GM23338 (cell line): ENCODE results near the gene ZBTB46. TPM values are rescaled to one million over a fixed set of nuclear protein-coding genes. Genes with fewer than 3 reads are reported as not detected.

Experiments
- ATAC-seq: fragments of 200-7000 bp; cut with Tn5 transposase; 3 replicates; pipeline ENCODE4 v1.9.1; 2020
- DNase-seq: peaks from one replicate; pipeline ENCODE4 v3.0.0-alpha.2; 2015; ENCODE audit warnings: low spot score
- H2AFZ ChIP-seq: fragments of 200-600 bp; sonication (generic); 2 replicates; pipeline ENCODE4 v1.8.0; 2016; ENCODE audit warnings: antibody characterized with exemption, mild to moderate bottlenecking, moderate library complexity
- H3F3A ChIP-seq: fragments of 200-600 bp; sonication (generic); replicated peaks from 2 replicates; pipeline ENCODE4 v1.8.0; 2017; ENCODE audit warnings: antibody characterized with exemption, mixed run types, low read depth
- H3K27ac ChIP-seq: fragments of 200-600 bp; sonication (generic); 2 replicates; pipeline ENCODE4 v1.6.1; 2016; ENCODE audit warnings: low read depth
- H3K27me3 ChIP-seq: fragments of 200-600 bp; sonication (generic); 2 replicates; pipeline ENCODE4 v1.8.0; 2016; ENCODE audit warnings: mild to moderate bottlenecking, mixed run types, moderate library complexity; ENCODE audit not compliant: insufficient read depth
- H3K36me3 ChIP-seq: fragments of 200-600 bp; sonication (generic); 2 replicates; pipeline ENCODE4 v1.8.0; 2016; ENCODE audit warnings: mild to moderate bottlenecking; ENCODE audit not compliant: insufficient read depth
- H3K4me1 ChIP-seq: fragments of 200-600 bp; sonication (generic); 2 replicates; pipeline ENCODE4 v1.8.0; 2016; ENCODE audit warnings: mild to moderate bottlenecking, moderate library complexity; ENCODE audit not compliant: insufficient read depth
- H3K4me2 ChIP-seq: fragments of 200-600 bp; sonication (generic); 2 replicates; pipeline ENCODE4 v1.7.1; 2017; ENCODE audit warnings: mixed run types
- H3K4me3 ChIP-seq: fragments of 200-600 bp; sonication (generic); 2 replicates; pipeline ENCODE4 v1.6.1; 2016; ENCODE audit warnings: mixed run types
- H3K79me2 ChIP-seq: fragments of 200-600 bp; sonication (generic); replicated peaks from 2 replicates; pipeline ENCODE4 v1.8.0; 2017; ENCODE audit warnings: mild to moderate bottlenecking; ENCODE audit not compliant: insufficient read depth
- H3K9me2 ChIP-seq: fragments of 200-600 bp; sonication (generic); 2 replicates; pipeline ENCODE4 v1.8.0; 2017; ENCODE audit not compliant: insufficient read depth
- H4K20me1 ChIP-seq: fragments of 200-600 bp; sonication (generic); replicated peaks from 2 replicates; pipeline ENCODE4 v1.8.0; 2017; ENCODE audit warnings: mild to moderate bottlenecking; ENCODE audit not compliant: insufficient read depth
- H3K27ac Mint-ChIP-seq: 2 replicates; pipeline ENCODE4 v1.8.0; 2020; ENCODE audit warnings: inconsistent platforms, mild to moderate bottlenecking, moderate library complexity, mixed read lengths
- H3K27me3 Mint-ChIP-seq: 3 replicates; pipeline ENCODE4 v1.8.0; 2022; ENCODE audit warnings: low read depth, mild to moderate bottlenecking, moderate library complexity, mixed read lengths, inconsistent platforms; ENCODE audit not compliant: insufficient read depth, poor library complexity
- H3K36me3 Mint-ChIP-seq: 3 replicates; pipeline ENCODE4 v1.8.0; 2021; ENCODE audit warnings: low read depth, mild to moderate bottlenecking, inconsistent platforms, moderate library complexity, mixed read lengths
- H3K4me1 Mint-ChIP-seq: 3 replicates; pipeline ENCODE4 v1.8.0; 2020; ENCODE audit warnings: mild to moderate bottlenecking, inconsistent platforms, mixed read lengths
- H3K4me3 Mint-ChIP-seq: 3 replicates; pipeline ENCODE4 v1.8.0; 2021; ENCODE audit warnings: moderate library complexity, mild to moderate bottlenecking, inconsistent platforms, mixed read lengths
- H3K9me3 Mint-ChIP-seq: 3 replicates; pipeline ENCODE4 v1.8.0; 2020; ENCODE audit warnings: moderate library complexity, mild to moderate bottlenecking, inconsistent platforms, mixed read lengths
- CREB1 ChIP-seq: fragments of 250-450 bp; sonication (Bioruptor Pico); IDR thresholded peaks from 2 replicates; pipeline ENCODE4 v1.5.0; 2020; ENCODE audit warnings: low read depth, mild to moderate bottlenecking, moderate library complexity
- EZH2 ChIP-seq: fragments of 200-600 bp; sonication (generic); IDR thresholded peaks from one replicate; pipeline ENCODE4 v1.8.0; 2017; ENCODE audit warnings: antibody characterized with exemption, mild to moderate bottlenecking, low read depth; ENCODE audit not compliant: unreplicated experiment
- JUNB ChIP-seq: IDR thresholded peaks from one replicate; pipeline ENCODE4 v1.6.1; 2016; ENCODE audit warnings: antibody characterized with exemption; ENCODE audit not compliant: unreplicated experiment
- NANOG ChIP-seq: IDR thresholded peaks from 2 replicates; pipeline ENCODE4 v1.6.1; 2016; ENCODE audit warnings: antibody characterized with exemption, borderline replicate concordance
- POLR2AphosphoS5 ChIP-seq: IDR thresholded peaks from 2 replicates; pipeline ENCODE4 v1.6.1; 2016; ENCODE audit warnings: antibody characterized with exemption, low read depth
- ZNF114 ChIP-seq: fragments of 250-450 bp; sonication (Bioruptor Pico); IDR thresholded peaks from 2 replicates; pipeline ENCODE4 v1.5.0; 2020; ENCODE audit warnings: mild to moderate bottlenecking, moderate library complexity
- ZNF331 ChIP-seq: fragments of 250-450 bp; sonication (Bioruptor Pico); IDR thresholded peaks from 2 replicates; pipeline ENCODE4 v1.5.0; 2020; ENCODE audit warnings: low read depth, mild to moderate bottlenecking, moderate library complexity
- polyA plus RNA-seq: library from polyadenylated mRNA; unstranded; fragments of >200 nt; fragmentation: Nextera tagmentation; extraction: Ambion mirVana; gene quantifications from 2 replicates; pipeline ENCODE4 v1.2.1, GENCODE V29; 2016
- total RNA-seq: library from RNA; depleted of rRNA; stranded (reverse); fragments of >200 nt; shearing (Covaris generic); gene quantifications from 2 replicates; pipeline ENCODE4 v1.2.3, GENCODE V29; 2014
- TF ChIP-seq, protein P1 (sequence below): IDR thresholded peaks from one replicate; pipeline ENCODE4 v1.6.1; 2018; ENCODE audit warnings: antibody characterized with exemption; ENCODE audit not compliant: unreplicated experiment
- TF ChIP-seq, protein P2 (sequence below), 2 experiments: fragments of 200-600 bp in 1 of 2; sonication (generic) in 1 of 2; conservative IDR thresholded peaks; 2 replicates each; pipeline versions ENCODE4 v1.5.1 to v1.6.1; 2016 to 2017; ENCODE audit warnings: antibody characterized with exemption in 2 of 2, low read depth in 2 of 2, mild to moderate bottlenecking in 2 of 2, moderate library complexity in 1 of 2
- TF ChIP-seq, protein P3 (sequence below): IDR thresholded peaks from 2 replicates; pipeline ENCODE4 v1.6.1; 2016; ENCODE audit warnings: antibody characterized with exemption

Gene ZBTB46
- total and polyA plus RNA-seq, 2 experiments from 2014 or later: 3.2 to 26.9 TPM

DNA sequence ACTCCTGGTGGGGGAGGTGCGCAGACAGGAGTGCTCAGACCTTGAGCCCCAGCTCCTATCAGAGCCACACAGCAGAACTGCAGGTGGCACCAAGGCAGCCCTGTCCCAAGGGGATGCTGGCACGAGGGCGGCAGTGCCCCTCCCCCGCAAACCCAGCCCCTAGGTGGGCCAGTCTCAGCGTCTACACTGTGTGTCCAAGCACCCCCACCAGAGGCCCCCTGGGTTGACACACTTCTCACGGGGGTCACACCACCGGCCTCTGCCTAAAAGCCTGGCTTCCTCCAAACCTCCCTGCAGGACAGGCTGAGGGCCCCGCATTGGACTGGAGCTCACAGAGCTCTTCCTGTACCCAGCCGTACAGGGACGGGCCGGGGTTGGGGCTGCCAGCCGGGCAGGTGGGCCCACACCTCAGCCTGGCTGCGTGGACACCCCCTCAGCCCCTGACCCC is 83.4 kb downstream of the ZBTB46 start:
- ATAC-seq (no peak), DNase-seq (no peak)
- Histone ChIP-seq H3K36me3 (no peaks in the 10 kb centered on the region), H3K9me2 (no peaks in the 10 kb centered on the region), H3K79me2 (no peaks in the 10 kb centered on the region), H4K20me1 (no peaks in the 10 kb centered on the region), H3K27ac (no peak overlapping the region), H3K27me3 (no peaks in the 10 kb centered on the region), H3K4me1 (no peaks in the 10 kb centered on the region; the same call in 1 of the 2 replicates), H3K4me3 (no peak overlapping the region), H2AFZ (no peak overlapping the region), H3F3A (peaks cover 22% of the 10 kb centered on the region), H3K4me2 (no peak overlapping the region)
- no peak overlapping the region for H3K27ac Mint-ChIP-seq
- H3K4me1 Mint-ChIP-seq: peaks cover 6% of the 10 kb centered on the region; the same call in 2 of the 3 replicates
- no peaks in the 10 kb centered on the region; the same call in 2 of the 3 replicates for H3K9me3 Mint-ChIP-seq
- no peak overlapping the region for H3K4me3 Mint-ChIP-seq
- H3K27me3 Mint-ChIP-seq: peaks cover 8% of the 10 kb centered on the region
- peaks cover 8% of the 10 kb centered on the region for H3K36me3 Mint-ChIP-seq
- TF ChIP-seq, protein P1, sequence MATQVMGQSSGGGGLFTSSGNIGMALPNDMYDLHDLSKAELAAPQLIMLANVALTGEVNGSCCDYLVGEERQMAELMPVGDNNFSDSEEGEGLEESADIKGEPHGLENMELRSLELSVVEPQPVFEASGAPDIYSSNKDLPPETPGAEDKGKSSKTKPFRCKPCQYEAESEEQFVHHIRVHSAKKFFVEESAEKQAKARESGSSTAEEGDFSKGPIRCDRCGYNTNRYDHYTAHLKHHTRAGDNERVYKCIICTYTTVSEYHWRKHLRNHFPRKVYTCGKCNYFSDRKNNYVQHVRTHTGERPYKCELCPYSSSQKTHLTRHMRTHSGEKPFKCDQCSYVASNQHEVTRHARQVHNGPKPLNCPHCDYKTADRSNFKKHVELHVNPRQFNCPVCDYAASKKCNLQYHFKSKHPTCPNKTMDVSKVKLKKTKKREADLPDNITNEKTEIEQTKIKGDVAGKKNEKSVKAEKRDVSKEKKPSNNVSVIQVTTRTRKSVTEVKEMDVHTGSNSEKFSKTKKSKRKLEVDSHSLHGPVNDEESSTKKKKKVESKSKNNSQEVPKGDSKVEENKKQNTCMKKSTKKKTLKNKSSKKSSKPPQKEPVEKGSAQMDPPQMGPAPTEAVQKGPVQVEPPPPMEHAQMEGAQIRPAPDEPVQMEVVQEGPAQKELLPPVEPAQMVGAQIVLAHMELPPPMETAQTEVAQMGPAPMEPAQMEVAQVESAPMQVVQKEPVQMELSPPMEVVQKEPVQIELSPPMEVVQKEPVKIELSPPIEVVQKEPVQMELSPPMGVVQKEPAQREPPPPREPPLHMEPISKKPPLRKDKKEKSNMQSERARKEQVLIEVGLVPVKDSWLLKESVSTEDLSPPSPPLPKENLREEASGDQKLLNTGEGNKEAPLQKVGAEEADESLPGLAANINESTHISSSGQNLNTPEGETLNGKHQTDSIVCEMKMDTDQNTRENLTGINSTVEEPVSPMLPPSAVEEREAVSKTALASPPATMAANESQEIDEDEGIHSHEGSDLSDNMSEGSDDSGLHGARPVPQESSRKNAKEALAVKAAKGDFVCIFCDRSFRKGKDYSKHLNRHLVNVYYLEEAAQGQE: no peak
- no peak for TF ChIP-seq POLR2AphosphoS5
- TF ChIP-seq, protein P2, sequence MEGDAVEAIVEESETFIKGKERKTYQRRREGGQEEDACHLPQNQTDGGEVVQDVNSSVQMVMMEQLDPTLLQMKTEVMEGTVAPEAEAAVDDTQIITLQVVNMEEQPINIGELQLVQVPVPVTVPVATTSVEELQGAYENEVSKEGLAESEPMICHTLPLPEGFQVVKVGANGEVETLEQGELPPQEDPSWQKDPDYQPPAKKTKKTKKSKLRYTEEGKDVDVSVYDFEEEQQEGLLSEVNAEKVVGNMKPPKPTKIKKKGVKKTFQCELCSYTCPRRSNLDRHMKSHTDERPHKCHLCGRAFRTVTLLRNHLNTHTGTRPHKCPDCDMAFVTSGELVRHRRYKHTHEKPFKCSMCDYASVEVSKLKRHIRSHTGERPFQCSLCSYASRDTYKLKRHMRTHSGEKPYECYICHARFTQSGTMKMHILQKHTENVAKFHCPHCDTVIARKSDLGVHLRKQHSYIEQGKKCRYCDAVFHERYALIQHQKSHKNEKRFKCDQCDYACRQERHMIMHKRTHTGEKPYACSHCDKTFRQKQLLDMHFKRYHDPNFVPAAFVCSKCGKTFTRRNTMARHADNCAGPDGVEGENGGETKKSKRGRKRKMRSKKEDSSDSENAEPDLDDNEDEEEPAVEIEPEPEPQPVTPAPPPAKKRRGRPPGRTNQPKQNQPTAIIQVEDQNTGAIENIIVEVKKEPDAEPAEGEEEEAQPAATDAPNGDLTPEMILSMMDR (conservative IDR thresholded peaks at IDR 0.05; ENCODE audit: low read depth in 2 of 2): no peak
- no peak for TF ChIP-seq ZNF114
- no peak for TF ChIP-seq ZNF331 (CRISPR knock-in tag)
- TF ChIP-seq CREB1 (CRISPR knock-in tag): no peak
- no peak for TF ChIP-seq JUNB
- no peak for TF ChIP-seq NANOG
- TF ChIP-seq, protein P3, sequence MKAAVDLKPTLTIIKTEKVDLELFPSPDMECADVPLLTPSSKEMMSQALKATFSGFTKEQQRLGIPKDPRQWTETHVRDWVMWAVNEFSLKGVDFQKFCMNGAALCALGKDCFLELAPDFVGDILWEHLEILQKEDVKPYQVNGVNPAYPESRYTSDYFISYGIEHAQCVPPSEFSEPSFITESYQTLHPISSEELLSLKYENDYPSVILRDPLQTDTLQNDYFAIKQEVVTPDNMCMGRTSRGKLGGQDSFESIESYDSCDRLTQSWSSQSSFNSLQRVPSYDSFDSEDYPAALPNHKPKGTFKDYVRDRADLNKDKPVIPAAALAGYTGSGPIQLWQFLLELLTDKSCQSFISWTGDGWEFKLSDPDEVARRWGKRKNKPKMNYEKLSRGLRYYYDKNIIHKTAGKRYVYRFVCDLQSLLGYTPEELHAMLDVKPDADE: no peak
- no peak for TF ChIP-seq EZH2
